PC-9 (cell line): ENCODE measurements around the gene HTT. TPM values are rescaled to one million over a fixed set of nuclear protein-coding genes. Genes with fewer than 3 reads are reported as not detected.

Experiments
- BruUV-seq: library from RNA; stranded (reverse); fragments of 400-500 nt; replicated peaks from 2 replicates; lab custom pipeline; 2021; lab: Mats Ljungman, UMichigan
- CTCF ChIA-PET: fragments of 300-600 bp; sonication (Branson Sonifier 250); formaldehyde crosslinking; loops from one replicate; lab custom pipeline; 2022; ENCODE audit warnings: antibody characterized with exemption; lab: Charles Lee
- POLR2A ChIA-PET: fragments of 300-600 bp; sonication (Branson Sonifier 250); formaldehyde crosslinking; loops from one replicate; lab custom pipeline; 2022; ENCODE audit warnings: antibody characterized with exemption; ENCODE audit not compliant: unreplicated experiment; lab: Charles Lee
- DNase-seq, 2 experiments: peaks; one replicate each; pipeline versions ENCODE4 v3.0.0 to v3.0.0-alpha.2; 2015 to 2022; ENCODE audit warnings: mixed read lengths in 1 of 2
- H2AFZ ChIP-seq: fragments of 200-600 bp; sonication (generic); 2 replicates; pipeline ENCODE4 v1.8.1; 2017; ENCODE audit warnings: antibody characterized with exemption
- H3F3A ChIP-seq: fragments of 200-600 bp; sonication (generic); 2 replicates; pipeline ENCODE4 v1.8.1; 2017; ENCODE audit warnings: antibody characterized with exemption, mild to moderate bottlenecking, low read depth; ENCODE audit not compliant: insufficient read depth
- H3K27ac ChIP-seq: fragments of 200-600 bp; sonication (generic); 2 replicates; pipeline ENCODE4 v1.6.1; 2016; ENCODE audit warnings: mixed run types
- H3K27me3 ChIP-seq: fragments of 200-600 bp; sonication (generic); 2 replicates; pipeline ENCODE4 v1.6.1; 2016; ENCODE audit warnings: low read depth, mixed run types; ENCODE audit not compliant: insufficient read depth
- H3K36me3 ChIP-seq: fragments of 200-600 bp; sonication (generic); 2 replicates; pipeline ENCODE4 v1.6.1; 2016; ENCODE audit warnings: low read depth, mixed run types
- H3K4me1 ChIP-seq: fragments of 200-600 bp; sonication (generic); replicated peaks from 2 replicates; pipeline ENCODE4 v1.6.1; 2016; ENCODE audit warnings: mixed run types; ENCODE audit not compliant: insufficient read depth
- H3K4me2 ChIP-seq: fragments of 200-600 bp; sonication (generic); 2 replicates; pipeline ENCODE4 v1.6.1; 2017; ENCODE audit warnings: mixed run types
- H3K4me3 ChIP-seq: fragments of 200-600 bp; sonication (generic); 2 replicates; pipeline ENCODE4 v1.6.1; 2016; ENCODE audit warnings: mixed run types
- H3K79me2 ChIP-seq: fragments of 200-600 bp; sonication (generic); 2 replicates; pipeline ENCODE4 v1.6.1; 2017; ENCODE audit warnings: low read depth, mixed run types
- H3K9me2 ChIP-seq: fragments of 200-600 bp; sonication (generic); 2 replicates; pipeline ENCODE4 v1.8.1; 2017; ENCODE audit warnings: mild to moderate bottlenecking; ENCODE audit not compliant: insufficient read depth
- H3K9me3 ChIP-seq: fragments of 200-600 bp; sonication (generic); 2 replicates; pipeline ENCODE4 v1.8.1; 2016; ENCODE audit warnings: low read depth; ENCODE audit not compliant: insufficient read depth
- H4K20me1 ChIP-seq: fragments of 200-600 bp; sonication (generic); 2 replicates; pipeline ENCODE4 v1.8.1; 2017; ENCODE audit not compliant: insufficient read depth
- EZH2 ChIP-seq: fragments of 200-600 bp; sonication (generic); IDR thresholded peaks from 2 replicates; pipeline ENCODE4 v1.8.0; 2017; ENCODE audit warnings: antibody characterized with exemption, low read depth
- intact Hi-C: fragments of 100-400 bp; cut with micrococcal nuclease; formaldehyde crosslinking; loops from one replicate; pipeline ENCODE4 v1.10.0; 2022; ENCODE audit not compliant: unreplicated experiment
- total RNA-seq: library from RNA; stranded (reverse); gene quantifications from 2 replicates; pipeline ENCODE4 v1.2.3, GENCODE V29; 2021
- TF ChIP-seq, protein P1 (sequence below): fragments of 200-600 bp; sonication (generic); conservative IDR thresholded peaks from 2 replicates; pipeline ENCODE4 v1.6.1; 2017; ENCODE audit warnings: mixed run types, antibody characterized with exemption, mild to moderate bottlenecking, moderate library complexity

The HTT gene
- total RNA-seq, 1 experiment from 2014 or later, result 81.7 TPM

- Histone ChIP-seq H3K4me3 (no peak overlapping the region), H3K9me2 (no peaks in the 10 kb centered on the region)
- intact Hi-C loops, result no loop called here
Measured at GRCh38 chr4:3054169-3054759, 20.2 kb upstream of the HTT start.

GRCh38 chr4:3059943-3060342 lies 14.5 kb upstream of the HTT start:
- CTCF ChIA-PET, result no interaction called here
- no peaks in the 10 kb centered on the region for H3F3A ChIP-seq
- no peak overlapping the region for H3K4me2 ChIP-seq
- H3K9me2 ChIP-seq, result no peaks in the 10 kb centered on the region
- no peaks in the 10 kb centered on the region for H3K27me3 ChIP-seq
- POLR2A ChIA-PET, result no interaction called here
- no TSS peak for BruUV-seq
- no peak overlapping the region for H3K27ac ChIP-seq
- no peak for TF ChIP-seq EZH2
- no peaks in the 10 kb centered on the region for H3K9me3 ChIP-seq
- H4K20me1 ChIP-seq, result no peaks in the 10 kb centered on the region
- DNase-seq, result no peak
- H3K36me3 ChIP-seq, result no peaks in the 10 kb centered on the region
- intact Hi-C loops, result no loop called here
- no peak overlapping the region for H3K4me3 ChIP-seq
- no peaks in the 10 kb centered on the region for H3K4me1 ChIP-seq
- no peaks in the 10 kb centered on the region for H3K79me2 ChIP-seq
- H2AFZ ChIP-seq, result no peak overlapping the region

More at GRCh38 chr4:3054169-3054759, 20.2 kb upstream of the HTT start:
- Histone ChIP-seq H3K27me3 (no peaks in the 10 kb centered on the region), H3K4me2 (no peak overlapping the region), H4K20me1 (no peaks in the 10 kb centered on the region), H2AFZ (no peak overlapping the region), H3F3A (no peaks in the 10 kb centered on the region), H3K9me3 (no peaks in the 10 kb centered on the region), H3K4me1 (no peaks in the 10 kb centered on the region), H3K27ac (no peak overlapping the region), H3K36me3 (no peaks in the 10 kb centered on the region), H3K79me2 (no peaks in the 10 kb centered on the region)
- no peak for DNase-seq
- CTCF ChIA-PET, result no interaction called here
- no TSS peak for BruUV-seq
- POLR2A ChIA-PET, result no interaction called here
- TF ChIP-seq, protein P1, sequence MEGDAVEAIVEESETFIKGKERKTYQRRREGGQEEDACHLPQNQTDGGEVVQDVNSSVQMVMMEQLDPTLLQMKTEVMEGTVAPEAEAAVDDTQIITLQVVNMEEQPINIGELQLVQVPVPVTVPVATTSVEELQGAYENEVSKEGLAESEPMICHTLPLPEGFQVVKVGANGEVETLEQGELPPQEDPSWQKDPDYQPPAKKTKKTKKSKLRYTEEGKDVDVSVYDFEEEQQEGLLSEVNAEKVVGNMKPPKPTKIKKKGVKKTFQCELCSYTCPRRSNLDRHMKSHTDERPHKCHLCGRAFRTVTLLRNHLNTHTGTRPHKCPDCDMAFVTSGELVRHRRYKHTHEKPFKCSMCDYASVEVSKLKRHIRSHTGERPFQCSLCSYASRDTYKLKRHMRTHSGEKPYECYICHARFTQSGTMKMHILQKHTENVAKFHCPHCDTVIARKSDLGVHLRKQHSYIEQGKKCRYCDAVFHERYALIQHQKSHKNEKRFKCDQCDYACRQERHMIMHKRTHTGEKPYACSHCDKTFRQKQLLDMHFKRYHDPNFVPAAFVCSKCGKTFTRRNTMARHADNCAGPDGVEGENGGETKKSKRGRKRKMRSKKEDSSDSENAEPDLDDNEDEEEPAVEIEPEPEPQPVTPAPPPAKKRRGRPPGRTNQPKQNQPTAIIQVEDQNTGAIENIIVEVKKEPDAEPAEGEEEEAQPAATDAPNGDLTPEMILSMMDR, result no peak
- TF ChIP-seq EZH2, result no peak

GRCh38 chr4:3060946-3061345 lies 13.5 kb upstream of the HTT start:
- H3K36me3 ChIP-seq, result no peaks in the 10 kb centered on the region
- no peaks in the 10 kb centered on the region for H3F3A ChIP-seq
- H4K20me1 ChIP-seq, result no peaks in the 10 kb centered on the region
- intact Hi-C loops, result no loop called here
- no peaks in the 10 kb centered on the region for H3K9me2 ChIP-seq
- POLR2A ChIA-PET, result no interaction called here
- no peak overlapping the region for H3K4me2 ChIP-seq
- H3K79me2 ChIP-seq, result no peaks in the 10 kb centered on the region
- H2AFZ ChIP-seq, result no peak overlapping the region
- H3K27ac ChIP-seq, result no peak overlapping the region
- TF ChIP-seq EZH2, result no peak
- TF ChIP-seq, protein P1, result no peak
- H3K4me1 ChIP-seq, result no peaks in the 10 kb centered on the region
- no peaks in the 10 kb centered on the region for H3K27me3 ChIP-seq
- BruUV-seq, result no TSS peak
- DNase-seq, result no peak
- H3K9me3 ChIP-seq, result no peaks in the 10 kb centered on the region
- CTCF ChIA-PET, result no interaction called here
- H3K4me3 ChIP-seq, result no peak overlapping the region

GRCh38 chr4:3062471-3062870 lies 12.0 kb upstream of the HTT start:
- no peaks in the 10 kb centered on the region for H3K9me2 ChIP-seq
- no peaks in the 10 kb centered on the region for H3K36me3 ChIP-seq
- no peak overlapping the region for H3K27ac ChIP-seq
- intact Hi-C loops, result no loop called here
- BruUV-seq, result no TSS peak
- ChIA-PET CTCF (no interaction called here), POLR2A (no interaction called here)
- no peaks in the 10 kb centered on the region for H3K79me2 ChIP-seq
- no peaks in the 10 kb centered on the region for H3K4me1 ChIP-seq
- no peaks in the 10 kb centered on the region for H3K27me3 ChIP-seq
- no peak overlapping the region for H2AFZ ChIP-seq
- H3K9me3 ChIP-seq, result no peaks in the 10 kb centered on the region
- no peak for TF ChIP-seq EZH2
- TF ChIP-seq, protein P1, result no peak
- no peak for DNase-seq
- H3F3A ChIP-seq, result no peaks in the 10 kb centered on the region
- H3K4me3 ChIP-seq, result no peak overlapping the region
- H4K20me1 ChIP-seq, result no peaks in the 10 kb centered on the region
- H3K4me2 ChIP-seq, result no peak overlapping the region
